Esophagus squamous epithelium (tissue), 4 donors: ENCODE data around the gene GPC6.

Source experiments
- POLR2A ChIP-seq, 4 donors: fragments of 450-650 bp; IDR thresholded peaks; one replicate each; pipeline ENCODE4 v1.6.1; 2017; ENCODE audit warnings: antibody characterized with exemption in 4 of 4, mild to moderate bottlenecking in 4 of 4, moderate library complexity in 3 of 4
- TF ChIP-seq, protein P1 (sequence below), 6 experiments: fragments of 450-650 bp in 4 of 6; fragments of 200-600 bp in 2 of 6; sonication (generic) in 2 of 6; IDR thresholded peaks; one replicate each; pipeline ENCODE4 v1.5.1; 2016 to 2019; ENCODE audit warnings: antibody characterized with exemption in 6 of 6, mild to moderate bottlenecking in 4 of 6, moderate library complexity in 4 of 6

DNA sequence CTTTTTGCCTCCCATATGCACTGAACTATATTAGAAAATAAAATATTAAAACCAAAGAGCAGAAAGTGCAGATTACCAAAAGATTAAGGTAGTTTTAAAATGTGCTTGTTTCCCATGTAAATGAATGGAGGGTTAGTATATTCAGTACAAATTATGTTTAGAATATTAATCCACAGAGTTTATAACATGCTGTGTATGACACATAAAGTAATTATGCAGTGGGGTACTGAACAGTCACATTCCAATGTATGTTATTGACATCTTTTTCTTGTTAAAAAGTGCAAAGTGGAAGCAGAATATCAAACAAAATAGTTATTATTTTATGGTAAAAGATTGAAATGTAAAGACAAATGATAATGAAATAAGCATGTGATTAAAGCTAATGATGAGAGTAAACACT, 79.3 kb downstream of the GPC6 start:
- TF ChIP-seq, protein P1, sequence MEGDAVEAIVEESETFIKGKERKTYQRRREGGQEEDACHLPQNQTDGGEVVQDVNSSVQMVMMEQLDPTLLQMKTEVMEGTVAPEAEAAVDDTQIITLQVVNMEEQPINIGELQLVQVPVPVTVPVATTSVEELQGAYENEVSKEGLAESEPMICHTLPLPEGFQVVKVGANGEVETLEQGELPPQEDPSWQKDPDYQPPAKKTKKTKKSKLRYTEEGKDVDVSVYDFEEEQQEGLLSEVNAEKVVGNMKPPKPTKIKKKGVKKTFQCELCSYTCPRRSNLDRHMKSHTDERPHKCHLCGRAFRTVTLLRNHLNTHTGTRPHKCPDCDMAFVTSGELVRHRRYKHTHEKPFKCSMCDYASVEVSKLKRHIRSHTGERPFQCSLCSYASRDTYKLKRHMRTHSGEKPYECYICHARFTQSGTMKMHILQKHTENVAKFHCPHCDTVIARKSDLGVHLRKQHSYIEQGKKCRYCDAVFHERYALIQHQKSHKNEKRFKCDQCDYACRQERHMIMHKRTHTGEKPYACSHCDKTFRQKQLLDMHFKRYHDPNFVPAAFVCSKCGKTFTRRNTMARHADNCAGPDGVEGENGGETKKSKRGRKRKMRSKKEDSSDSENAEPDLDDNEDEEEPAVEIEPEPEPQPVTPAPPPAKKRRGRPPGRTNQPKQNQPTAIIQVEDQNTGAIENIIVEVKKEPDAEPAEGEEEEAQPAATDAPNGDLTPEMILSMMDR (IDR thresholded peaks at IDR 0.05) = no peak
- TF ChIP-seq POLR2A (IDR thresholded peaks at IDR 0.05) = no peak
